Measurements from ENCODE around the gene ENPP4. TPM values are rescaled to one million over a fixed set of nuclear protein-coding genes. Genes with fewer than 3 reads are reported as not detected.

The ENPP4 gene
- total and polyA plus RNA-seq, 11 donors, result 8.0 to 39.6 (median 20.6) TPM

DNA sequence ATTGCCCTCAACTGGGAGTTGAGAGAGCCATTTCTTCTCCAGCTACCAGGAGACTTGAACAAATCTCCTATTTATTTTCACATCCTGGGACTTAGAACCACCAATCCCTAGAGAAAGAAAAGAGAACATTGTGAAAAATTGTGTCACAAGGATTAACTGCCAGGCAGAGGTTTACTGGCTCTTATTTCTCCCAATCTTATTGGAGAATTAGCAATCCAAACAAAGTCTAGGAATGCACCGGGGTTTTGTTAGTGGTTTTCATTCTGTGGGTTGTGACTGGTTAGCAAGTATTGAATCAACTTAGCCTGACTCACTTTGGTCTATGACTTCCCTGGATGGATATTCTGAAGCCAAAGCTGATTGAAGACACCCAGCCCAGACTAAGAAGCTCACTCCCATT, 62.2 kb downstream of the ENPP4 start:
- ATAC-seq (no peak), DNase-seq (no peak)
- no peak for TF ChIP-seq POLR2A (IDR thresholded peaks at IDR 0.05)
- TF ChIP-seq, protein P1, sequence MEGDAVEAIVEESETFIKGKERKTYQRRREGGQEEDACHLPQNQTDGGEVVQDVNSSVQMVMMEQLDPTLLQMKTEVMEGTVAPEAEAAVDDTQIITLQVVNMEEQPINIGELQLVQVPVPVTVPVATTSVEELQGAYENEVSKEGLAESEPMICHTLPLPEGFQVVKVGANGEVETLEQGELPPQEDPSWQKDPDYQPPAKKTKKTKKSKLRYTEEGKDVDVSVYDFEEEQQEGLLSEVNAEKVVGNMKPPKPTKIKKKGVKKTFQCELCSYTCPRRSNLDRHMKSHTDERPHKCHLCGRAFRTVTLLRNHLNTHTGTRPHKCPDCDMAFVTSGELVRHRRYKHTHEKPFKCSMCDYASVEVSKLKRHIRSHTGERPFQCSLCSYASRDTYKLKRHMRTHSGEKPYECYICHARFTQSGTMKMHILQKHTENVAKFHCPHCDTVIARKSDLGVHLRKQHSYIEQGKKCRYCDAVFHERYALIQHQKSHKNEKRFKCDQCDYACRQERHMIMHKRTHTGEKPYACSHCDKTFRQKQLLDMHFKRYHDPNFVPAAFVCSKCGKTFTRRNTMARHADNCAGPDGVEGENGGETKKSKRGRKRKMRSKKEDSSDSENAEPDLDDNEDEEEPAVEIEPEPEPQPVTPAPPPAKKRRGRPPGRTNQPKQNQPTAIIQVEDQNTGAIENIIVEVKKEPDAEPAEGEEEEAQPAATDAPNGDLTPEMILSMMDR (IDR thresholded peaks at IDR 0.05), result no peak
- WGBS, 4 donors, result 75 to 97% (median 88%) methylated on average over 1 of the region's 1 CpG
- intact Hi-C loops (cut with DNase I), result no loop called here
- Histone ChIP-seq H3K27ac (no peak overlapping the region), H3K27me3 (no peaks in the 10 kb centered on the region), H3K4me1 (peaks cover 0 to 5% (median 0%) of the 10 kb centered on the region in 12 donors), H3K36me3 (no peaks in the 10 kb centered on the region), H3K9me3 (no peaks in the 10 kb centered on the region), H3K4me3 (no peak overlapping the region)

Other genes starting within 250 kb of the ENPP4 start
- 100 to 1,000 TPM; 213 to 381 (median 247) TPM for gene CLIC5, start 114.1 kb upstream of the ENPP4 start, total RNA-seq
- gene CLIC5, start 114.1 kb upstream of the ENPP4 start, polyA plus RNA-seq, result 10 to 100 TPM; 63.0 to 63.2 TPM
- 1 to 10 TPM; 2.7 to 8.8 (median 4.5) TPM for gene ENPP5, start 41.0 kb downstream of the ENPP4 start, total RNA-seq
- gene ENPP5, start 41.0 kb downstream of the ENPP4 start, polyA plus RNA-seq, result 1 to 10 TPM; 1.7 to 5.9 TPM